Measurements from ENCODE around the gene GNAT1.
"Not testable (repeated sequence)": the region's sequence is repeated elsewhere in the genome, so short reads cannot be mapped to it uniquely, and the experiment has no call there.

GNAT1 gene

DNA sequence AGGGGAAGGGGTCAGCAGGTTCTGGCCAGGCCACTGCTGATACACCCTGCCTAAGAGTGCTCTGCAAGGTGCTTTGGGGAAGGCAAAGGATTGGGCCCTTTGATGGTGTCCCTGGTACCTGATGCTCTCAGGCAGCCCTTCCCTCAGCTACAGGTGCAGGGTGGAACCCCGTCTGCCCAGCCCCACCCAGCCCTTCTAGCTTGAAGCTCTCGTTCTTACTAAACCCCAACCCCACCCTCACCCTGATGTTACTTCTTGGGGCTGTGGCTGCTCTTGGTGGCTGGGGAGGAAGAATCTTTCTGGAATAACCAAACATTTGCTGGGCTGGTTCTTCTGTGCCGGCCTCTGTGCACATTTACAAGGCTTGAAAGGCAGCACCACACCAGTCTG lies 51.0 kb downstream of the GNAT1 start:
- peaks cover 0 to 97% (median 88%) of the 10 kb centered on the region in 4 donors for H3K4me1 ChIP-seq
- H3K27ac ChIP-seq = peak overlapping the region; percentile 67 to 86
- DNase-seq = no peak
- H3K9me3 ChIP-seq = no peaks in the 10 kb centered on the region
- TF ChIP-seq, protein P1, sequence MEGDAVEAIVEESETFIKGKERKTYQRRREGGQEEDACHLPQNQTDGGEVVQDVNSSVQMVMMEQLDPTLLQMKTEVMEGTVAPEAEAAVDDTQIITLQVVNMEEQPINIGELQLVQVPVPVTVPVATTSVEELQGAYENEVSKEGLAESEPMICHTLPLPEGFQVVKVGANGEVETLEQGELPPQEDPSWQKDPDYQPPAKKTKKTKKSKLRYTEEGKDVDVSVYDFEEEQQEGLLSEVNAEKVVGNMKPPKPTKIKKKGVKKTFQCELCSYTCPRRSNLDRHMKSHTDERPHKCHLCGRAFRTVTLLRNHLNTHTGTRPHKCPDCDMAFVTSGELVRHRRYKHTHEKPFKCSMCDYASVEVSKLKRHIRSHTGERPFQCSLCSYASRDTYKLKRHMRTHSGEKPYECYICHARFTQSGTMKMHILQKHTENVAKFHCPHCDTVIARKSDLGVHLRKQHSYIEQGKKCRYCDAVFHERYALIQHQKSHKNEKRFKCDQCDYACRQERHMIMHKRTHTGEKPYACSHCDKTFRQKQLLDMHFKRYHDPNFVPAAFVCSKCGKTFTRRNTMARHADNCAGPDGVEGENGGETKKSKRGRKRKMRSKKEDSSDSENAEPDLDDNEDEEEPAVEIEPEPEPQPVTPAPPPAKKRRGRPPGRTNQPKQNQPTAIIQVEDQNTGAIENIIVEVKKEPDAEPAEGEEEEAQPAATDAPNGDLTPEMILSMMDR (IDR thresholded peaks at IDR 0.05) = no peak
- intact Hi-C loops (cut with DNase I; ENCODE audit: low total_unique reads) = loop anchor here (5.0 kb wide), 1 partner anchor 35 kb away; the partner anchor contains the start of gene LSMEM2
- H3K4me3 ChIP-seq = no peak overlapping the region
- peaks cover 0 to 13% (median 0%) of the 10 kb centered on the region in 3 donors for H3K36me3 ChIP-seq
- H3K27me3 ChIP-seq = no peaks in the 10 kb centered on the region

DNA sequence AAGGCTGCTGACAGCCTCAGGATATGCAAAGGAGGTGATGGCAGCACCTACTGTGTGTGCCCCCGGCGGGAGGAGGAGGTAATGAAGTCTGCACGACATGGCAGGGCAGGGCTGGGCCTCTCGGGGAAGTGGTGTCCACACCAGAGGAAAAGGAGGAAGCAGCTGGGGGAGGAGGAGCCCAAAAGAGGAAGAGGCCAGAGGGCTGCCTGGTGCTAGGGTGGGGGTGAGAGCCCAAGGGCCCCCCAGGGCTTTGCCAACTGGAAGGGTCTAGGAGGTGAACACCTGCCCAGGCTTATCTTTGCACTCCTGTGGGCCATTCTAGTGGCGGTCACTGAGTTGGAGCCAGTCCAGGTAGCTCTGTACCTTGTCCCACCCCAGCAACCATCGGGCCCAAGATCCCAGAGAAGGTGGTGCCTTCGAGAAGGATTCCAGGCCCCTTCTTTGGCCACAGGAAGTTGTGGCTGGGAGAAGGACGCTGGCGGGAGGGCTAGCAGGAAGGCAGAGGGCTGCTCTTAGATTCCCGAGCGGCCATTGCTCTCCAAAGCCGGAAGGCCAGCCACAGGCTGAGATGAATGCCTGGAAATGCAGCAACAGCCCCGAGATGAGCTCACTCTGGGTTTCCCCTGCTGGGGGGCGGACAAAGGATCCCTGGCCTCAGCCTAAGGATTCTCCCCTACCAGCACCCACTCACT lies 51.6 kb downstream of the GNAT1 start:
- peaks cover 0 to 13% (median 0%) of the 10 kb centered on the region in 3 donors for H3K36me3 ChIP-seq
- intact Hi-C loops (cut with DNase I; ENCODE audit: low total_unique reads) = loop anchor here (5.0 kb wide), 1 partner anchor 34 kb away; the partner anchor contains the start of gene LSMEM2
- H3K9me3 ChIP-seq = no peaks in the 10 kb centered on the region
- H3K27ac ChIP-seq = peak overlapping the region; percentile 67 to 86
- peak overlapping the region in 1 of 2 donors; percentile 11 for H3K4me3 ChIP-seq
- H3K27me3 ChIP-seq = no peaks in the 10 kb centered on the region
- peak; percentile 74 to 83 for DNase-seq
- TF ChIP-seq, protein P1 (IDR thresholded peaks at IDR 0.05) = no peak
- H3K4me1 ChIP-seq = peaks cover 0 to 99% (median 92%) of the 10 kb centered on the region in 4 donors

DNA sequence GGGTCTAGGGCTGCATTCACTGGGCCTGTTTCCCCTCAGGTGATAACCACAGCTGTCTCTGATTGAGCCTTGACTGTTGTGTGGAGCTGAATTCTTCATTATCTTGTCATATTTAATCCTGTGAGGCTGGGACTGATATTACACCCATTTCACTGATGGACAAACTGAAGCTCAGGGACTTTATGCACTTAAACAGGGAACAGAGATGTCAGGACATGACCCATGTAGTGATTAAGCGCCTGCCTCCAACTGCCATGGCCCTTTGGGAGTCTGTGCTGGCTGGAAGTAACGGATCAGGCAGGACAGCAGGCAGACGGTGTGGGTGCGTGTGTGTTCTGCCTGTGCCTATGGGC lies 52.1 kb downstream of the GNAT1 start:
- TF ChIP-seq, protein P1 (IDR thresholded peaks at IDR 0.05) = no peak
- H3K27me3 ChIP-seq = no peaks in the 10 kb centered on the region
- peak overlapping the region in 1 of 2 donors; percentile 11 for H3K4me3 ChIP-seq
- peaks cover 0 to 13% (median 0%) of the 10 kb centered on the region in 3 donors for H3K36me3 ChIP-seq
- H3K4me1 ChIP-seq = peaks cover 0 to 100% (median 93%) of the 10 kb centered on the region in 4 donors
- peak overlapping the region; percentile 67 to 86 for H3K27ac ChIP-seq
- no peak for DNase-seq
- intact Hi-C loops (cut with DNase I; ENCODE audit: low total_unique reads) = loop anchor here (5.0 kb wide), 1 partner anchor 34 kb away; the partner anchor contains the start of gene LSMEM2
- H3K9me3 ChIP-seq = no peaks in the 10 kb centered on the region

DNA sequence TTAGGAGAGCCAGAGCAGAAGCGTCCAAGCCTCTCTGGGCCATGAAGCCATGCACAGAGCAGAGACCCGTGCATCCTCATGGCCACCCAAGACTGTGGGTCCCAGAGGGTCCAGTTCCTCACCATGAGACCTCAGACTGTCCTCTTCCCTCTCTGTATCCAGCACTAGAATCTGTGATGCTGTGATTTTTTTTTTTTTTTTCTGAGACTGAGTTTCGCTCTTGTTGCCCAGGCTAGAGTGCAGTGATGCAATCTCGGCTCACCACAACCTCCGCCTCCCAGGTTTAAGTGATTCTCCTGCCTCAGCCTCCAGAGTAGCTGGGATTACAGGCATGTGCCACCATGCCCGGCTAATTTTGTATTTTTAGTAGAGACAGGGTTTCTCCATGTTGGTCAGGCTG lies 53.4 kb downstream of the GNAT1 start:
- H3K36me3 ChIP-seq, H3K27me3 ChIP-seq, H3K9me3 ChIP-seq, H3K4me3 ChIP-seq, DNase-seq: not testable (repeated sequence)
- intact Hi-C loops (cut with DNase I; ENCODE audit: low total_unique reads) = loop anchor here (5.0 kb wide), 1 partner anchor 32 kb away; the partner anchor contains the start of gene LSMEM2
- Histone ChIP-seq H3K27ac (peak overlapping the region; percentile 63 to 86), H3K4me1 (peaks cover 0 to 100% (median 93%) of the 10 kb centered on the region in 4 donors)

DNA sequence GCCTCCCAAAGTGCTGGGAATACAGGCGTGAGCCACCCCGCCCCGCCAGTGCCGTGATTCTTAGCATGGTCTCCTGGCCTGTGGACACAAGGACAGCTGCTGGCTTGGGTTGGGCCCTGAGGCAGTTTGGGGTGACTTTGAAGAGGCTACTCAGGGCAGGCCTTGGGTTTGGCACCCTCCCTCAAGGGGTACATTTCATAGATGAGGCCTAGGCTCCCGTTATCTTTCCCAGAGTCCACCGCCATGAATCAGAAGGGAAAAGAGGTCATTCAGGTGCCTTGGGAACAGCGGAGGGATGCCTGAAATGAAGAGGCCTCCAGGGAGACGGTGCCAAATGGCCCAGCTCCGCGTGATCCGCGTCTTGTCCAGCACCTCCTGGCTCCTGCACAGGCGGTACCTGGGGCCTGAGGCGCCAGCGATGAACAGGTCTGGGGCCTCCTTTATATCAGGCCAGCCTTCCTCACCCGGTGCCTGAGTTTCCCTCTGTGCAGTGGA lies 53.9 kb downstream of the GNAT1 start:
- DNase-seq = no peak
- Histone ChIP-seq H3K27me3 (no peaks in the 10 kb centered on the region), H3K36me3 (no peaks in the 10 kb centered on the region), H3K4me1 (peaks cover 0 to 100% (median 93%) of the 10 kb centered on the region in 4 donors), H3K9me3 (no peaks in the 10 kb centered on the region), H3K4me3 (peak overlapping the region; percentile 39 to 49), H3K27ac (peak overlapping the region; percentile 63 to 86)
- intact Hi-C loops (cut with DNase I; ENCODE audit: low total_unique reads) = no loop called here
- TF ChIP-seq, protein P1 (IDR thresholded peaks at IDR 0.05) = no peak
